Transverse colon (tissue), 4 donors: ENCODE results near the gene ACTN4. TPM values are rescaled to one million over a fixed set of nuclear protein-coding genes. Genes with fewer than 3 reads are reported as not detected.
A peak's percentile ranks its signal among the peaks of the same experiment; 100 is the strongest.

Source experiments
- DNase-seq: peaks from one replicate; pipeline ENCODE4 v3.0.0-alpha.2; 2019
- H3K27ac ChIP-seq, 4 donors: fragments of 200-600 bp; sonication (generic); 2 replicates each; pipeline ENCODE4 v1.5.1; 2016 to 2018; ENCODE audit warnings: inconsistent platforms in 4 of 4
- H3K27me3 ChIP-seq: fragments of 200-600 bp; sonication (generic); 2 replicates; pipeline ENCODE4 v1.5.1; 2017; ENCODE audit warnings: inconsistent platforms
- H3K36me3 ChIP-seq, 4 donors: fragments of 200-600 bp; sonication (generic); 2 replicates each; pipeline ENCODE4 v1.5.1; 2017 to 2019; ENCODE audit warnings: inconsistent platforms in 4 of 4
- H3K4me1 ChIP-seq, 4 donors: fragments of 200-600 bp; sonication (generic); 2 replicates each; pipeline ENCODE4 v1.5.1; 2017 to 2020; ENCODE audit warnings: inconsistent platforms in 4 of 4
- H3K4me3 ChIP-seq, 4 donors: fragments of 200-600 bp; sonication (generic); 1 replicate in 1 of 4; 2 replicates in 3 of 4; pipeline versions ENCODE4 v1.5.1 to v1.6.1; 2017 to 2019; ENCODE audit warnings: inconsistent platforms in 4 of 4
- H3K9me3 ChIP-seq, 2 donors: fragments of 200-600 bp; sonication (generic); 2 replicates each; pipeline ENCODE4 v1.5.1; 2017 to 2019; ENCODE audit warnings: inconsistent platforms in 2 of 2
- CTCF ChIP-seq, 5 experiments: fragments of 200-600 bp in 3 of 5; fragments of 450-650 bp in 2 of 5; sonication (generic) in 3 of 5; IDR thresholded peaks; 1 replicate in 2 of 5; 2 replicates in 3 of 5; pipeline ENCODE4 v1.5.1; 2016 to 2017; ENCODE audit warnings: antibody characterized with exemption in 5 of 5, inconsistent platforms in 3 of 5, mild to moderate bottlenecking in 2 of 5, moderate library complexity in 1 of 5
- EP300 ChIP-seq: sonication (generic); formaldehyde crosslinking; IDR thresholded peaks from one replicate; pipeline ENCODE4 v1.6.1; 2017; ENCODE audit warnings: antibody characterized with exemption, low read depth
- POLR2A ChIP-seq: fragments of 450-650 bp; IDR thresholded peaks from one replicate; pipeline ENCODE4 v1.6.1; 2016; ENCODE audit warnings: antibody characterized with exemption, mild to moderate bottlenecking, moderate library complexity
- POLR2AphosphoS5 ChIP-seq, 3 donors: sonication (generic); formaldehyde crosslinking; IDR thresholded peaks; one replicate each; pipeline ENCODE4 v1.6.1; 2016; ENCODE audit warnings: antibody characterized with exemption in 3 of 3
- WGBS, 2 donors: methylation state at CpG; one replicate each; pipeline ENCODE4 v1.1.5; 2018; ENCODE audit warnings: low coverage in 1 of 2; 5-methylcytosine and 5-hydroxymethylcytosine counted together
- in situ Hi-C, 4 donors: fragments of 200-750 bp; cut with MboI; loops; one replicate each; pipeline versions ENCODE4 v1.15.0 to v1.15.1; 2017; ENCODE audit warnings: low sequenced_read_pairs in 3 of 4, low pct_ligation_motif_present in 1 of 4, low pct_unique_long_range_greater_than_20kb in 1 of 4
- intact Hi-C: fragments of 100-400 bp; cut with DNase I; formaldehyde crosslinking; loops from one replicate; pipeline ENCODE4 v1.15.1; 2023; ENCODE audit warnings: low total_unique reads
- total RNA-seq, 4 donors: library from RNA; depleted of rRNA; stranded (reverse); fragments of >200 nt; gene quantifications; one replicate each; pipeline ENCODE4 v1.1.0, GENCODE V29; 2016

The ACTN4 gene
- total RNA-seq, 4 donors from 2014 or later: 458 to 1,080 (median 723) TPM

DNA sequence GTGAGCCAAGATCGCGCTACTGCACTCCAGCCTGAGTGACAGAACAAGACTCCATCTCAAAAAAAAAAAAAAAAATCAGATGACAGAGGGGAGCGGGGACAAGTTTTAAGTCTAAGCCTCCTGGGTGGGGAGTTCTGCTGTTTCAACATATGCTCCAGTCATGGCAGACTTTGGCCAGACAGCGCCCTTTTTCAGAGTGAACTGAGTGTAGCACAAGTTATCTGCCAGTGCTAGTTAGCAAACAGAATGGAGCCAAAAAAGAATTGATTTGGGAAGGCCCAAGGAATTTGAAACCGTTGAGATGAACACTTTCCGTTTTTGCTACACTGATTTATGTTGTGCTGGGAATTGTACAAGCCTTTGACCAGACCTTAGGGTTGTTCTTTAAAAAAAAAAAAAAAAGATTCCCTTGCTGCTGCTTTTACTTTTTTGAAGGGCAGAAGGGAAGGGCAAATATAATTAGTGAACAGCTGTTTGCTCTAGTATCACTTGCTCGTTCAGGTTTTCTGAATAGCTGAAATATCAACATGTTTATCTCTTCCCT, 5.7 kb downstream of the ACTN4 start:
- peak overlapping the region in 2 of 4 donors; percentile 19 to 92 for H3K4me3 ChIP-seq
- no peaks in the 10 kb centered on the region for H3K9me3 ChIP-seq
- H3K27ac ChIP-seq: peak overlapping the region; percentile 99 to 100 (median 99)
- H3K36me3 ChIP-seq: no peaks in the 10 kb centered on the region
- WGBS, 2 donors: 29 to 35% methylated on average over 7 of the region's 7 CpGs
- peak; percentile 78 for DNase-seq
- TF ChIP-seq EP300 (no peak), POLR2A (peak; percentile 11), CTCF (IDR thresholded peaks at IDR 0.05) (peak in 1 of 5 experiments; percentile 10), POLR2AphosphoS5 (IDR thresholded peaks at IDR 0.05) (peak; percentile 18 to 40 (median 22))
- intact Hi-C loops: loop anchor here (10.0 kb wide), 1 partner anchor 182 kb away; the partner anchor contains the start of gene ECH1
- in situ Hi-C loops: no loop called here
- no peaks in the 10 kb centered on the region for H3K27me3 ChIP-seq
- H3K4me1 ChIP-seq: peaks cover 70 to 90% (median 84%) of the 10 kb centered on the region in 4 donors

GRCh38 chr19:38654628-38655055, 7.2 kb downstream of the ACTN4 start:
- TF ChIP-seq EP300: no peak
- peak; percentile 11 to 58 (median 56) for TF ChIP-seq POLR2AphosphoS5 (IDR thresholded peaks at IDR 0.05)
- intact Hi-C loops: loop anchor here (10.0 kb wide), 1 partner anchor 180 kb away; the partner anchor contains the start of gene ECH1

DNA sequence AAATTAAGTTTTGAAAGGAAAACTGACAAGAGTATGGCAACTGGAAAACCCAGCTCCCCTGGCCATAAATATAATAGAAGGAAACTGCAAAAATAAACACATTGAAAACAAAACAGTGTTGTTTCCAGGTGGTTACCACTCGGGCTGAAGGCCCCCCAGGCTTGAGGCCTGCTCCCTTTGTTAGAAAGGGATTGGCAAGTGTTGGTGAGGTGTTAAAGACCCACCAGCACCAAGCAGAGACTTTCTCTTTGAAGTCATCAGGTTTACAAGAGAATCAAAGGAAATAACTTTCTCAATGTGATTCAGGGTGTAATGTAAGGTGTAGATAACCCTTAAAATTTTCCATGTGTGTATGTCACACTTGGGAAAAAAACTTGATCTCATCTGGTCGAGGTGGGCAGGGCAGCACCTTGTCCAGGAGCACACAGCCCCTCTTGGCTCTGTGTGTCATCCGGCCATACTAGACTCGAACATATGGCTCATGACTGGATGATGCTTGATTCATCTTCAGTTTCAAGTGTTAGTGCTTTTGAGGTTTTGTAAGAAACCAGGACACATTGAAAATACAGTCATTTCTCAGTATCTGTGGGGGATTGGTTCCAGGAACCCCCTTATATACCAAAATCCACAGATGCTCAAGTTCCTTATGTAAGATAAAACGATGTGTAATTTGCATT, 7.8 kb downstream of the ACTN4 start:
- DNase-seq: no peak
- in situ Hi-C loops (no loop called here), intact Hi-C loops (loop anchor here (10.0 kb wide), 1 partner anchor 180 kb away; the partner anchor contains the start of gene ECH1)
- TF ChIP-seq POLR2A (no peak), EP300 (no peak), POLR2AphosphoS5 (IDR thresholded peaks at IDR 0.05) (peak in 1 of 3 donors; percentile 58)
- Histone ChIP-seq H3K27me3 (no peaks in the 10 kb centered on the region), H3K27ac (peak overlapping the region; percentile 99 to 100 (median 99)), H3K4me3 (no peak overlapping the region), H3K36me3 (no peaks in the 10 kb centered on the region), H3K9me3 (no peaks in the 10 kb centered on the region), H3K4me1 (peaks cover 86 to 100% (median 99%) of the 10 kb centered on the region in 4 donors)
- 21 to 43% methylated on average over 2 to 5 of the region's 5 CpGs for WGBS, 2 donors

More at GRCh38 chr19:38654628-38655055, 7.2 kb downstream of the ACTN4 start:
- Histone ChIP-seq H3K9me3 (no peaks in the 10 kb centered on the region), H3K27me3 (no peaks in the 10 kb centered on the region), H3K27ac (peak overlapping the region; percentile 99 to 100 (median 99)), H3K4me3 (no peak overlapping the region), H3K36me3 (no peaks in the 10 kb centered on the region), H3K4me1 (peaks cover 85 to 100% (median 98%) of the 10 kb centered on the region in 4 donors)
- 22 to 23% methylated on average over 2 to 6 of the region's 6 CpGs for WGBS, 2 donors
- in situ Hi-C loops: no loop called here
- DNase-seq: no peak

GRCh38 chr19:38656171-38656981, 8.9 kb downstream of the ACTN4 start:
- 63 to 70% methylated on average over 2 to 7 of the region's 7 CpGs for WGBS, 2 donors
- intact Hi-C loops: loop anchor here (10.0 kb wide), 1 partner anchor 178 kb away; the partner anchor contains the start of gene ECH1
- H3K9me3 ChIP-seq: no peaks in the 10 kb centered on the region
- no peaks in the 10 kb centered on the region for H3K36me3 ChIP-seq
- H3K4me1 ChIP-seq: peaks cover 90 to 100% (median 99%) of the 10 kb centered on the region in 4 donors
- H3K4me3 ChIP-seq: no peak overlapping the region
- no peak for TF ChIP-seq CTCF (IDR thresholded peaks at IDR 0.05)
- peak in 1 of 3 donors; percentile 24 for TF ChIP-seq POLR2AphosphoS5 (IDR thresholded peaks at IDR 0.05)
- no peak for TF ChIP-seq EP300
- no peak for TF ChIP-seq POLR2A
- DNase-seq: no peak
- in situ Hi-C loops: no loop called here
- peak overlapping the region; percentile 99 to 100 (median 99) for H3K27ac ChIP-seq
- H3K27me3 ChIP-seq: no peaks in the 10 kb centered on the region
